Activated naive CD8-positive, alpha-beta T cell treated with anti-CD3 and anti-CD28 coated beads, Interleukin-2, amount 10 ng/mL, durations not matched to agents 7 days and 5 days (primary cell): Measurements from ENCODE around the gene SLC16A7. TPM values are rescaled to one million over a fixed set of nuclear protein-coding genes. Genes with fewer than 3 reads are reported as not detected.
A peak's percentile ranks its signal among the peaks of the same experiment; 100 is the strongest.
"Not testable (repeated sequence)": the region's sequence is repeated elsewhere in the genome, so short reads cannot be mapped to it uniquely, and the experiment has no call there.

Experiments used
- ATAC-seq: fragments of 150-1000 bp; cut with Tn5 transposase; one replicate; pipeline ENCODE4 v1.10.0; 2021; ENCODE audit warnings: low read depth, moderate library complexity
- POLR2A ChIA-PET: fragments of 350-600 bp; sonication (Branson Sonifier 250); formaldehyde crosslinking; loops from one replicate; lab custom pipeline; 2021; ENCODE audit warnings: antibody characterized with exemption; lab: Charles Lee
- DNase-seq: peaks from one replicate; pipeline ENCODE4 v3.0.0; 2021
- H3K27ac Mint-ChIP-seq: one replicate; pipeline ENCODE4 v1.8.0; 2022; ENCODE audit warnings: mild to moderate bottlenecking, mixed read lengths
- H3K27me3 Mint-ChIP-seq: one replicate; pipeline ENCODE4 v1.8.0; 2022; ENCODE audit warnings: mild to moderate bottlenecking, moderate library complexity, mixed read lengths
- H3K36me3 Mint-ChIP-seq: one replicate; pipeline ENCODE4 v1.8.0; 2021; ENCODE audit warnings: mild to moderate bottlenecking, mixed read lengths
- H3K4me1 Mint-ChIP-seq: one replicate; pipeline ENCODE4 v1.8.0; 2021; ENCODE audit warnings: mixed read lengths
- H3K4me3 Mint-ChIP-seq: one replicate; pipeline ENCODE4 v1.8.0; 2022; ENCODE audit warnings: mild to moderate bottlenecking, moderate library complexity, mixed read lengths
- H3K9me3 Mint-ChIP-seq: one replicate; pipeline ENCODE4 v1.8.0; 2021; ENCODE audit warnings: mixed read lengths
- total RNA-seq, 2 experiments: library from RNA; stranded (reverse); gene quantifications; one replicate each; pipeline ENCODE4 v1.2.3, GENCODE V29; 2021

SLC16A7 gene
- total RNA-seq, 2 experiments from 2014 or later = 39.7 to 42.4 TPM

DNA sequence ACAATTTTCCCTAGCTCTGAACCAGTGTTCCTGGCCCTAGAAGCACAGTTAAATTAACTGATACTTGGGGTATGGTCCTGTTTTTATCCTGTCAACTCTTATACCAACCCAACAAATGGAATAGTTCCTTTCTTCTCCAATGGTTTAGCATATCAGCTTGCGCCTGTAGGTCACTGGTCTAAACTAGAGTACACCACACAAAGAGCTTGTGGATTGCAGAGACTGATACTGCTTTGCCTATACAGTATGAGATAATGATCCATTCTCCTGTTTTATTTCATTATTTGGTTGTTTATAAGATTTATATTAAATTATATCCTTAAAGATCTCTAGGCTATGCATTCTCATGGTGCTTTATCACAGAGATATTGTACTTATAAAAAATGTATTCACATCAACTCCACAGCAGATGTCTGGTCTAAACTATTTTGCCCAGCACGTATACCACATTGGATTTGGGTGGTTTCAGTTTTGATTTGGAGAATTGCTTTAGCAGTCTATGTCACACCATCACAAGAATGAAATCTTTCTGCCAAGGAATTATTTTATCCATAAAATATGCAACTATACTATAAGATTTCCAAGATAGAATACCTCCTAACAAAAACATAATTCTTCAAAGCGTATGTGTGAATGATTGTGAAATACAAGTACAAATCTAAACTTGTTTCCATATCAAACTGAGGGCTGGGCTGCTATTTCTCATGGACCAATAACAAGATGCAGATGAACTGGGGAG lies 142.1 kb downstream of the SLC16A7 start:
- POLR2A ChIA-PET = no interaction called here
- Mint-ChIP-seq H3K27me3 (no peaks in the 10 kb centered on the region), H3K9me3 (no peaks in the 10 kb centered on the region), H3K36me3 (peaks cover 16% of the 10 kb centered on the region), H3K4me1 (peaks cover 9% of the 10 kb centered on the region), H3K4me3 (peak overlapping the region; percentile 15), H3K27ac (no peak overlapping the region)
- ATAC-seq = no peak
- no peak for DNase-seq

DNA sequence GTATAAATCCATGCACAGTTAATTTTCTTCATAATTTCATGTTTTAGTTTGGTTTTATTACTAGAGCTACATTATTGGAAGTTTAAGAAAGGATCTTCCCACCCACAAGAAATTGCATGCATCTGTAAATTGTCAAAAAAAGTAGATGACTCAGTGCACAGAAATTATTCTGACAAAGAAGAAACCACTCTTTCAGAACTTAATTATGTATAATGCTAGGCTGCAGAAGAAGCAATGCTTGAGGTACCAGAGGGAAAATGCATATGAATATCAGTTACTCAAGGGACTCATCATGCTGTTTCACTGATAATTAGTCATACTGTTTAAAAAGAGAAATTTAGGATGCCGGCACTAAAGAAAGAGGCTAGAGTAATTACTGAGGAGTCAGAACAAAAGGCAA lies 147.0 kb downstream of the SLC16A7 start:
- no peak overlapping the region for H3K4me3 Mint-ChIP-seq
- H3K27ac Mint-ChIP-seq = no peak overlapping the region
- POLR2A ChIA-PET = no interaction called here
- DNase-seq (no peak), ATAC-seq (no peak)
- H3K9me3 Mint-ChIP-seq = peaks cover 5% of the 10 kb centered on the region
- no peaks in the 10 kb centered on the region for H3K27me3 Mint-ChIP-seq
- peaks cover 16% of the 10 kb centered on the region for H3K36me3 Mint-ChIP-seq
- peaks cover 3% of the 10 kb centered on the region for H3K4me1 Mint-ChIP-seq

- Mint-ChIP-seq H3K36me3 (peaks cover 23% of the 10 kb centered on the region), H3K4me1 (no peaks in the 10 kb centered on the region)
- no peak for ATAC-seq
These were observed 148.7 kb downstream of the SLC16A7 start for GRCh38 chr12:59744564-59744963.

GRCh38 chr12:59751091-59751490 lies 155.3 kb downstream of the SLC16A7 start:
- DNase-seq, POLR2A ChIA-PET, H3K4me3 Mint-ChIP-seq, H3K4me1 Mint-ChIP-seq, H3K27ac Mint-ChIP-seq, H3K27me3 Mint-ChIP-seq, ATAC-seq: not testable (repeated sequence)
- peaks cover 25% of the 10 kb centered on the region for H3K36me3 Mint-ChIP-seq
- peaks cover 25% of the 10 kb centered on the region for H3K9me3 Mint-ChIP-seq

More at GRCh38 chr12:59744564-59744963, 148.7 kb downstream of the SLC16A7 start:
- Mint-ChIP-seq H3K27ac (no peak overlapping the region), H3K4me3 (no peak overlapping the region), H3K9me3 (peaks cover 11% of the 10 kb centered on the region), H3K27me3 (no peaks in the 10 kb centered on the region)
- DNase-seq = no peak
- POLR2A ChIA-PET = no interaction called here

- no peaks in the 10 kb centered on the region for H3K27me3 Mint-ChIP-seq
- peaks cover 1% of the 10 kb centered on the region for H3K4me1 Mint-ChIP-seq
- ATAC-seq (no peak), DNase-seq (no peak)
- H3K9me3 Mint-ChIP-seq = peaks cover 5% of the 10 kb centered on the region
- H3K27ac Mint-ChIP-seq = no peak overlapping the region
- H3K36me3 Mint-ChIP-seq = peaks cover 19% of the 10 kb centered on the region
- no peak overlapping the region for H3K4me3 Mint-ChIP-seq
- POLR2A ChIA-PET = no interaction called here
These were observed 165.7 kb downstream of the SLC16A7 start for GRCh38 chr12:59761542-59761941.

GRCh38 chr12:59763835-59764234 lies 168.0 kb downstream of the SLC16A7 start:
- Mint-ChIP-seq H3K36me3 (peaks cover 26% of the 10 kb centered on the region), H3K27me3 (no peaks in the 10 kb centered on the region), H3K4me1 (peaks cover 1% of the 10 kb centered on the region), H3K27ac (no peak overlapping the region), H3K9me3 (peaks cover 8% of the 10 kb centered on the region), H3K4me3 (no peak overlapping the region)
- ATAC-seq (no peak), DNase-seq (no peak)
- POLR2A ChIA-PET = no interaction called here

GRCh38 chr12:59768031-59768430 lies 172.2 kb downstream of the SLC16A7 start:
- H3K4me3 Mint-ChIP-seq = no peak overlapping the region
- H3K9me3 Mint-ChIP-seq = peaks cover 8% of the 10 kb centered on the region
- ATAC-seq = no peak
- no peaks in the 10 kb centered on the region for H3K27me3 Mint-ChIP-seq
- H3K27ac Mint-ChIP-seq = no peak overlapping the region
- POLR2A ChIA-PET = no interaction called here
- H3K36me3 Mint-ChIP-seq = peaks cover 21% of the 10 kb centered on the region
- peaks cover 1% of the 10 kb centered on the region for H3K4me1 Mint-ChIP-seq
- no peak for DNase-seq

GRCh38 chr12:59780605-59781135 lies 184.8 kb downstream of the SLC16A7 start:
- DNase-seq = no peak

DNA sequence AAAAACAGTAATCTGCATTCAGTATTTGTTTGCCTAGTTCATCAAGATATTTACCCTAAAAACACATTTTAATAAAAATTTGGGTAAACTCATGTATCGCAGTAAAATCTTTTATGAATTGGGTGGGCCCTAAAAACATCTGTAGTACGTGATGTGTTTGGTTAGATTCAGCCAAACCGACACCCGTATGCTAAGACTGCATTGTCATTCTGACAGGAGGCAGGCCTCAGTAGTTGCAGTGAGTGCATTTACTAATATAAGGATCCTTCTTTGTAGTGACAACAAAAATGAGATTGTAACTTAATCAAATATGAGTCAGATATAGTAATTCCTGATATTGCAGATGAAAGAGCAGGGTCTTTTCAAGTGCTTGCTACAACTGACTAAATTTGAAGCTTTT lies 191.8 kb downstream of the SLC16A7 start:
- DNase-seq (no peak), ATAC-seq (no peak)
- H3K4me1 Mint-ChIP-seq = no peaks in the 10 kb centered on the region
- no peak overlapping the region for H3K4me3 Mint-ChIP-seq
- peaks cover 5% of the 10 kb centered on the region for H3K9me3 Mint-ChIP-seq
- POLR2A ChIA-PET = no interaction called here
- H3K36me3 Mint-ChIP-seq = peaks cover 11% of the 10 kb centered on the region
- no peaks in the 10 kb centered on the region for H3K27me3 Mint-ChIP-seq
- no peak overlapping the region for H3K27ac Mint-ChIP-seq

More at GRCh38 chr12:59780605-59781135, 184.8 kb downstream of the SLC16A7 start:
- Mint-ChIP-seq H3K4me1 (no peaks in the 10 kb centered on the region), H3K4me3 (no peak overlapping the region), H3K9me3 (no peaks in the 10 kb centered on the region), H3K36me3 (peaks cover 10% of the 10 kb centered on the region), H3K27ac (no peak overlapping the region), H3K27me3 (no peaks in the 10 kb centered on the region)
- POLR2A ChIA-PET = no interaction called here
- no peak for ATAC-seq

DNA sequence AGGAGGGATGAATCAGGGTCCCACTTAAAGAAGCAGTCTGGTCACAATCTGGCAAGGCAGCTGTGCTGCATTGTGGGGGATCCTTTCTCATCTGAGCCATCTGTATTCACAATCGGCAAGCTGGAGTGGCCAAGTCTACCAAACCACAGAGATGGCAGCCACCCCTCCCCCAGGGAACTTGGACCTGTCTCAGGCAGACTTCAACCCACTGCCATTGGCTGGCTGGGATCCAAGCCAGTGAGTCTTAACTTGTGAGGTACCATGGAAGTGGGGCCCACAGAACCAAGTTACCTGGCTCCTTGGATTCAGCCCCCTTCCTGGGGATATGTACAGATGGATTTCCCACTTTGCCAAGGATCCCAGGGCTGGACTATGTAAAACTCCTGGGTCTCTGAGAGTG lies 196.8 kb downstream of the SLC16A7 start:
- H3K4me1 Mint-ChIP-seq = no peaks in the 10 kb centered on the region
- peaks cover 21% of the 10 kb centered on the region for H3K36me3 Mint-ChIP-seq
- H3K9me3 Mint-ChIP-seq = peaks cover 13% of the 10 kb centered on the region
- H3K27ac Mint-ChIP-seq = no peak overlapping the region
- no peaks in the 10 kb centered on the region for H3K27me3 Mint-ChIP-seq
- no peak for ATAC-seq
- POLR2A ChIA-PET = no interaction called here
- DNase-seq = no peak
- H3K4me3 Mint-ChIP-seq = no peak overlapping the region

DNA sequence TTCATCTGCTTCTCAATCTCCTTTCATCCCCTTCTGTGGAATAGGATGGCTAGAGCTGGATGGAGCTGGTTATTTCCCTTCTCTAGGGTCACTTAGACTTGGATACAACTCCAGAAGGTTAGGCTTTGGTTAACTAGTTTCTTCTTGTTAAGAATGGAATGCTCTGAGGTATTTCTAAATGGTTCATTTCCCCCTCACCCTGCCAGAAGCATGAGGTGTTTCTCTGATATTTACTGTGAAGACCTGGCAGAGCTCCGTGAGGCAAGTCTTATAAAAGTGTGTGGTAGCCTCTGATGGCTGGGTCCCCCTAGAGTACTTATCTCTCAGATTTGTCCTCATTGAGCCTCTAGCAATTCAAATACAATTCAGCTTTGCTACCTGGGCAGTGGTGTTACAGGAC lies 207.9 kb downstream of the SLC16A7 start:
- no peak for DNase-seq
- POLR2A ChIA-PET = no interaction called here
- Mint-ChIP-seq H3K36me3 (no peaks in the 10 kb centered on the region), H3K4me3 (peak overlapping the region; percentile 11), H3K9me3 (peaks cover 10% of the 10 kb centered on the region), H3K27me3 (no peaks in the 10 kb centered on the region), H3K27ac (peak overlapping the region; percentile 7), H3K4me1 (no peaks in the 10 kb centered on the region)
- ATAC-seq = no peak

- POLR2A ChIA-PET = no interaction called here
- H3K36me3 Mint-ChIP-seq = no peaks in the 10 kb centered on the region
- no peaks in the 10 kb centered on the region for H3K9me3 Mint-ChIP-seq
- H3K4me3 Mint-ChIP-seq = no peak overlapping the region
- no peaks in the 10 kb centered on the region for H3K4me1 Mint-ChIP-seq
- no peak overlapping the region for H3K27ac Mint-ChIP-seq
- no peaks in the 10 kb centered on the region for H3K27me3 Mint-ChIP-seq
- peak; percentile 67 for ATAC-seq
- DNase-seq = no peak
These were observed 212.6 kb downstream of the SLC16A7 start for GRCh38 chr12:59808317-59808910.

GRCh38 chr12:59811991-59812390 lies 216.2 kb downstream of the SLC16A7 start:
- DNase-seq (no peak), ATAC-seq (no peak)
- Mint-ChIP-seq H3K4me1 (no peaks in the 10 kb centered on the region), H3K4me3 (no peak overlapping the region), H3K27me3 (no peaks in the 10 kb centered on the region), H3K27ac (no peak overlapping the region), H3K9me3 (peaks cover 2% of the 10 kb centered on the region), H3K36me3 (no peaks in the 10 kb centered on the region)
- POLR2A ChIA-PET = no interaction called here

DNA sequence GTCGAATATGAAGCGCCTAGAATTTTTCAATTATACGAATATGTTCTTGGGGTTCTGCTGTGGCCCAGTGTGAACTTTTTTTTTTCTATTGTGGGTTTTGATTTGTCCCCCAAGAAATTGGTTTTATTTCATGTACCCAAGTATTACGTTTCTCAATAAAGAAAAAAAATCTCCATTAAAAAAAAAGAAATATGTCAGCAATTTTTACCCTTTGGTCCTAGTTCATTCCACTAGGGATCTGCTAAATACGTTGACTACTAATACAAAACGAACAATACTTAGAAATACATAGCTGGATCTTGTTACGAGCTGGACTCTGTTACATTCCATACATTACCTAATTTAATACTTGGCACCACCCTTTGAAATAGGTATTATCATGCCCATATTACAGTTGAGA lies 216.9 kb downstream of the SLC16A7 start:
- Mint-ChIP-seq H3K9me3 (peaks cover 3% of the 10 kb centered on the region), H3K4me3 (no peak overlapping the region), H3K27me3 (no peaks in the 10 kb centered on the region), H3K27ac (no peak overlapping the region), H3K36me3 (no peaks in the 10 kb centered on the region), H3K4me1 (no peaks in the 10 kb centered on the region)
- POLR2A ChIA-PET = no interaction called here
- DNase-seq = no peak
- ATAC-seq = no peak
